Measurements from ENCODE around the gene AGBL5. TPM values are rescaled to one million over a fixed set of nuclear protein-coding genes. Genes with fewer than 3 reads are reported as not detected.

AGBL5 gene
- total and polyA plus RNA-seq, 2 of the 13 experiments (the other 11 are each of a cell fraction or from before 2014, with no cell fraction given) = 55.9 to 73.3 TPM

DNA sequence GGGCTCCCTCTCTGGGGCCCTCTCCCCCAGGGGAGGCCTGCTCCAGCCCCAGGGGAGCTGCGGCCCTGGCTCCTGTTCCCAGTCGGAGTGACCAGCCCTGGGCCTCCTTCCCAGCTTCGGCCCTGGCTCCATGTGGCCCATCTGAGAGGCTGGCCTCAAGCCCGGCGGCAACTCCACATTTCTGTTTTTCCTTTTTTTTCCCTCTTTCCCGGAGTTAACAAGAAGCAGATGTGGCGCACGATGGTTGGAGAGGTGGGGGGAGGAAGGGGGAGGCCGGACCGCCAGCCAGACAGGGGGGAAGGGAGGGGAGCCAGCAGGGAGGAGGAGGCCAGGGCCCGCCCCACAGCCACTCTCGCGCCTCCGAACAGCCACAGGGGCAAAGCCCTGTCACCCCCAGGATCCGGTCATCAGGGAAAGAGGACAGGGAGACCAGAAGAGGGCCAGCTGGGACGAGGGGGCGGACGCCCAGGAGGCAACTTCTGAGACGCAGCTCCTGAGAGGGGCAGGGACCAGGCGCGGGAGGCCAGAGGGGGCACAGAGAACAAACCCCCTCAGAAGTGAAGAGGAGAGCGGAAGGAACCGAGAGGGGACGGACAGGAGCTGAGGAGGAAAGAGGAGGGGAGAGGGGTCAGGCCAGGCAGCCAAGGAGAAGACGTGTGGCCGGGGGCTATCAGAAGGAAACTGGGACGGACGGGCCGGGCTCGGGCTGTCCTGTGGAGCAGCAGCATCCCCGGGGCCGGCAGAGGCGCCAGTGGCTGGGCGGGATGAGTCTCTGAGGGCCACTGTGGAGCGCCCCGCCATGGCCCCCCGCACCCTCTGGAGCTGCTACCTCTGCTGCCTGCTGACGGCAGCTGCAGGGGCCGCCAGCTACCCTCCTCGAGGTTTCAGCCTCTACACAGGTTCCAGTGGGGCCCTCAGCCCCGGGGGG lies 27.1 kb downstream of the AGBL5 start, which contains the start of gene EMILIN1 (continued):
- peak; percentile 67 for TF ChIP-seq ZNF687 (CRISPR knock-in tag; IDR thresholded peaks at IDR 0.05)
- TF ChIP-seq ZNF292 (CRISPR knock-in tag; IDR thresholded peaks at IDR 0.05; ENCODE audit: borderline replicate concordance, low read depth) = no peak
- TF ChIP-seq CREB1 (IDR thresholded peaks at IDR 0.05) = no peak
- TF ChIP-seq CREB1 (CRISPR knock-in tag; IDR thresholded peaks at IDR 0.05) = no peak
- no peak for TF ChIP-seq XRCC5 (optimal IDR thresholded peaks at IDR 0.05; ENCODE audit: low read length)
- no peak for TF ChIP-seq RAD51 (IDR thresholded peaks at IDR 0.05; ENCODE audit: borderline replicate concordance)
- no peak for TF ChIP-seq ZNF713 (CRISPR knock-in tag; IDR thresholded peaks at IDR 0.05)
- TF ChIP-seq PREB (CRISPR knock-in tag; IDR thresholded peaks at IDR 0.05) = no peak
- no peak for TF ChIP-seq PAWR (CRISPR knock-in tag; IDR thresholded peaks at IDR 0.05; ENCODE audit: borderline replicate concordance)
- TF ChIP-seq, protein P1, sequence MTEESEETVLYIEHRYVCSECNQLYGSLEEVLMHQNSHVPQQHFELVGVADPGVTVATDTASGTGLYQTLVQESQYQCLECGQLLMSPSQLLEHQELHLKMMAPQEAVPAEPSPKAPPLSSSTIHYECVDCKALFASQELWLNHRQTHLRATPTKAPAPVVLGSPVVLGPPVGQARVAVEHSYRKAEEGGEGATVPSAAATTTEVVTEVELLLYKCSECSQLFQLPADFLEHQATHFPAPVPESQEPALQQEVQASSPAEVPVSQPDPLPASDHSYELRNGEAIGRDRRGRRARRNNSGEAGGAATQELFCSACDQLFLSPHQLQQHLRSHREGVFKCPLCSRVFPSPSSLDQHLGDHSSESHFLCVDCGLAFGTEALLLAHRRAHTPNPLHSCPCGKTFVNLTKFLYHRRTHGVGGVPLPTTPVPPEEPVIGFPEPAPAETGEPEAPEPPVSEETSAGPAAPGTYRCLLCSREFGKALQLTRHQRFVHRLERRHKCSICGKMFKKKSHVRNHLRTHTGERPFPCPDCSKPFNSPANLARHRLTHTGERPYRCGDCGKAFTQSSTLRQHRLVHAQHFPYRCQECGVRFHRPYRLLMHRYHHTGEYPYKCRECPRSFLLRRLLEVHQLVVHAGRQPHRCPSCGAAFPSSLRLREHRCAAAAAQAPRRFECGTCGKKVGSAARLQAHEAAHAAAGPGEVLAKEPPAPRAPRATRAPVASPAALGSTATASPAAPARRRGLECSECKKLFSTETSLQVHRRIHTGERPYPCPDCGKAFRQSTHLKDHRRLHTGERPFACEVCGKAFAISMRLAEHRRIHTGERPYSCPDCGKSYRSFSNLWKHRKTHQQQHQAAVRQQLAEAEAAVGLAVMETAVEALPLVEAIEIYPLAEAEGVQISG (CRISPR knock-in tag; IDR thresholded peaks at IDR 0.05) = peak; percentile 0; the same call in 1 of the 2 replicates
- TF ChIP-seq ZBTB38 (CRISPR knock-in tag; IDR thresholded peaks at IDR 0.05) = peak; percentile 31; the same call in 1 of the 2 replicates
- TF ChIP-seq SAP130 (CRISPR knock-in tag; IDR thresholded peaks at IDR 0.05; ENCODE audit: low read depth) = peak; percentile 20; the same call in 1 of the 2 replicates
- TF ChIP-seq ZNF878 (CRISPR knock-in tag; IDR thresholded peaks at IDR 0.05) = no peak
- TF ChIP-seq ZFP36L2 (CRISPR knock-in tag; IDR thresholded peaks at IDR 0.05) = no peak
- TF ChIP-seq ZNF24 (IDR thresholded peaks at IDR 0.05) = no peak
- TF ChIP-seq MLLT10 (CRISPR knock-in tag; IDR thresholded peaks at IDR 0.05) = no peak
- TF ChIP-seq ZNF672 (CRISPR knock-in tag; IDR thresholded peaks at IDR 0.05) = no peak
- TF ChIP-seq ZNF816 (CRISPR knock-in tag; IDR thresholded peaks at IDR 0.05; ENCODE audit: borderline replicate concordance) = no peak
- TF ChIP-seq LCORL (IDR thresholded peaks at IDR 0.05) = no peak
- 0 out of 2 replicates have a peak, but pooled peaks have one; percentile 4 for TF ChIP-seq LCORL (CRISPR knock-in tag; IDR thresholded peaks at IDR 0.05)
- TF ChIP-seq KLF12 (CRISPR knock-in tag; IDR thresholded peaks at IDR 0.05; ENCODE audit: borderline replicate concordance) = no peak
- TF ChIP-seq ZNF263 (CRISPR knock-in tag; IDR thresholded peaks at IDR 0.05) = 0 out of 2 replicates have a peak, but pooled peaks have one; percentile 0
- TF ChIP-seq ZKSCAN8 (CRISPR knock-in tag; IDR thresholded peaks at IDR 0.05; ENCODE audit: borderline replicate concordance) = no peak
- TF ChIP-seq ZFP62 (CRISPR knock-in tag; IDR thresholded peaks at IDR 0.05) = no peak

All from HepG2 (cell line).